Measurements from ENCODE around the gene NAT8L.

DNA sequence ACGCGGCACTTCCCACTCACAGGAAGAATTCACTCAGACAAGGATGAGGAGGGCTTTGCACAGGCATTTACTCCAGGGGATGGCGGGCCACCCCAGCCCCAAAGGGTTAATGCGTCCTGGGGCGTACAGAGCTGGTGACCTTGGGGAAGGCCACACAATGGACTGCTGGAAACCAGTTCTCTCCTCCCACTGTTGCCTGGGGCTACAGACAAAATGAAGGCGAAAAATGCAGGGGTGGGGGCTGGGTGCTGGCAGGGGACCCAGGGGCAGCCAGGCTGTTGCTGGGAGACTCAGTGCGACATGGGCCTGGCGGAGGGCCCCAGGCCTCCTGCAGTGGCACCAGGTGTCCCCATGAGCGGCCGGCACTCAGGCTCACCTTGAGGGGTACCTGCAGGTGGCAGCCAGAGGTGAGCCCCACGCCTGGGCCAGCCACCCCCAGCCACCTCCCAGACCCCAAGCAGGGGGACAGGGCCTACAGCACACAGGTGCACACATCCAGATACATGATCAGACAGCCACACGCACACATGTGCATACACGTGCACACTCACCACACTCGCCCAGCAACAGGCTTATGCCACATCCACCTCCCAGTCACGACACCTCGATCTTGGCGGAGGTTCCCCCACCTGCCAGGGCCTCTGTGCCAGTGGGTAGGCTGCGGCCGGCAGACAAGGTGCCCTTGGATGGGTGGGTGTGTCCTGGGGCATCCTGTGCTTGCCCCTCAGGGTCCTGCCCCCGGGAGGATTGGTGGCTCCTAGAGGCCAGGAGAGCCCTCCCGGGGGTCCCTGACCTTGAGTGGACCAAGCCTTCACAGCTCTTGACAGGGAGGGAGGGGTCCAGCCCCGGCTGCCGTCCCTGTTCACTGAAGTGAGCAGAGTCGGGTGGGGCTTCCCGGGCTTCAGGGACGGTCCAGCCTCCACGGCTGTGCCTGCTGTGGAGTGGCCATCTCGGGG lies 13.1 kb downstream of the NAT8L start:
- TF ChIP-seq CTCF (IDR thresholded peaks at IDR 0.05), result no peak
- no peak for TF ChIP-seq POLR2AphosphoS5 (IDR thresholded peaks at IDR 0.05; ENCODE audit: low read depth, low read length)
- TF ChIP-seq SIN3A (IDR thresholded peaks at IDR 0.05; ENCODE audit: borderline replicate concordance, insufficient read depth, low read depth, low read length), result no peak
- TF ChIP-seq, protein P1, sequence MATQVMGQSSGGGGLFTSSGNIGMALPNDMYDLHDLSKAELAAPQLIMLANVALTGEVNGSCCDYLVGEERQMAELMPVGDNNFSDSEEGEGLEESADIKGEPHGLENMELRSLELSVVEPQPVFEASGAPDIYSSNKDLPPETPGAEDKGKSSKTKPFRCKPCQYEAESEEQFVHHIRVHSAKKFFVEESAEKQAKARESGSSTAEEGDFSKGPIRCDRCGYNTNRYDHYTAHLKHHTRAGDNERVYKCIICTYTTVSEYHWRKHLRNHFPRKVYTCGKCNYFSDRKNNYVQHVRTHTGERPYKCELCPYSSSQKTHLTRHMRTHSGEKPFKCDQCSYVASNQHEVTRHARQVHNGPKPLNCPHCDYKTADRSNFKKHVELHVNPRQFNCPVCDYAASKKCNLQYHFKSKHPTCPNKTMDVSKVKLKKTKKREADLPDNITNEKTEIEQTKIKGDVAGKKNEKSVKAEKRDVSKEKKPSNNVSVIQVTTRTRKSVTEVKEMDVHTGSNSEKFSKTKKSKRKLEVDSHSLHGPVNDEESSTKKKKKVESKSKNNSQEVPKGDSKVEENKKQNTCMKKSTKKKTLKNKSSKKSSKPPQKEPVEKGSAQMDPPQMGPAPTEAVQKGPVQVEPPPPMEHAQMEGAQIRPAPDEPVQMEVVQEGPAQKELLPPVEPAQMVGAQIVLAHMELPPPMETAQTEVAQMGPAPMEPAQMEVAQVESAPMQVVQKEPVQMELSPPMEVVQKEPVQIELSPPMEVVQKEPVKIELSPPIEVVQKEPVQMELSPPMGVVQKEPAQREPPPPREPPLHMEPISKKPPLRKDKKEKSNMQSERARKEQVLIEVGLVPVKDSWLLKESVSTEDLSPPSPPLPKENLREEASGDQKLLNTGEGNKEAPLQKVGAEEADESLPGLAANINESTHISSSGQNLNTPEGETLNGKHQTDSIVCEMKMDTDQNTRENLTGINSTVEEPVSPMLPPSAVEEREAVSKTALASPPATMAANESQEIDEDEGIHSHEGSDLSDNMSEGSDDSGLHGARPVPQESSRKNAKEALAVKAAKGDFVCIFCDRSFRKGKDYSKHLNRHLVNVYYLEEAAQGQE (IDR thresholded peaks at IDR 0.05; ENCODE audit: insufficient read depth in 1 of 2, low read depth in 2 of 2, low read length in 1 of 2), result no peak

All from Panc1 (cell line).